ENCODE results near the gene VAV3.

Gene VAV3

DNA sequence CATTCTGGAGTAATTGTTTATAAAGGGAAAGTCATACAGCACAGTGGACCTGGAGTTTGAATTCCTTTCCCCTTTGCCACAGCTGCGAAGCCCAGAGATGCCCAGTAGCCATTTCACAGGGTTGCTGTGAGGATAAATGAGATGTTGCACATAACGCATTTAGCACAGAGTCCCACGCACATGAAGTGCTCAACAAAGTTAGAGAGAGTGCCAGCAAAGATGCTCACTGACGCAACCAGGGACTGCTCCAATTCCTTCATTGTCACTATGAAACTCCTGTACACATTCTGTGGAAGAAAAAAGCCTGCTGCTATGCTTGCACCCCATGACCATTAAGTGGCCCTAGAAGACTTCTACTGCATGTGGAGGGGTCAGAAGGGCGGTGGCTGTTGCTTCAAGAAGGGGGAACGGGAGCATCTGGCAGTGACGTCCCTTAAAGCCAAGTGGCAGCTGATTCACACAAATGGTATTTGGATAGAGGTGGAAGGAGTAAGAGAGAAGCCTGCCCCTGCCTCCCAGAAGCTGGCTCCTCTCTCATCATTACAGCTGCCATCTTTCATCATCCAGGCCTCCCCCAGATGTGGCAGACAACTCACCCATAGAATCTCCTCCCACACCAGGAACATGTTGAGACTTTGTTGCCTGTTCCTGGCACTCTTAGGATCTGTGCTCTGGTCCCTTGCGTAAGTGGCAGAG is 26.5 kb upstream of the VAV3 start:
- no peak overlapping the region for H3K4me3 ChIP-seq (replicated peaks; ENCODE audit: low read depth, low read length)
- TF ChIP-seq, protein P1, sequence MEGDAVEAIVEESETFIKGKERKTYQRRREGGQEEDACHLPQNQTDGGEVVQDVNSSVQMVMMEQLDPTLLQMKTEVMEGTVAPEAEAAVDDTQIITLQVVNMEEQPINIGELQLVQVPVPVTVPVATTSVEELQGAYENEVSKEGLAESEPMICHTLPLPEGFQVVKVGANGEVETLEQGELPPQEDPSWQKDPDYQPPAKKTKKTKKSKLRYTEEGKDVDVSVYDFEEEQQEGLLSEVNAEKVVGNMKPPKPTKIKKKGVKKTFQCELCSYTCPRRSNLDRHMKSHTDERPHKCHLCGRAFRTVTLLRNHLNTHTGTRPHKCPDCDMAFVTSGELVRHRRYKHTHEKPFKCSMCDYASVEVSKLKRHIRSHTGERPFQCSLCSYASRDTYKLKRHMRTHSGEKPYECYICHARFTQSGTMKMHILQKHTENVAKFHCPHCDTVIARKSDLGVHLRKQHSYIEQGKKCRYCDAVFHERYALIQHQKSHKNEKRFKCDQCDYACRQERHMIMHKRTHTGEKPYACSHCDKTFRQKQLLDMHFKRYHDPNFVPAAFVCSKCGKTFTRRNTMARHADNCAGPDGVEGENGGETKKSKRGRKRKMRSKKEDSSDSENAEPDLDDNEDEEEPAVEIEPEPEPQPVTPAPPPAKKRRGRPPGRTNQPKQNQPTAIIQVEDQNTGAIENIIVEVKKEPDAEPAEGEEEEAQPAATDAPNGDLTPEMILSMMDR (IDR thresholded peaks at IDR 0.05; ENCODE audit: low read depth, low read length, missing control alignments), result no peak
- peak; percentile 43 for DNase-seq (ENCODE audit: extremely low read depth, low read depth)

DNA sequence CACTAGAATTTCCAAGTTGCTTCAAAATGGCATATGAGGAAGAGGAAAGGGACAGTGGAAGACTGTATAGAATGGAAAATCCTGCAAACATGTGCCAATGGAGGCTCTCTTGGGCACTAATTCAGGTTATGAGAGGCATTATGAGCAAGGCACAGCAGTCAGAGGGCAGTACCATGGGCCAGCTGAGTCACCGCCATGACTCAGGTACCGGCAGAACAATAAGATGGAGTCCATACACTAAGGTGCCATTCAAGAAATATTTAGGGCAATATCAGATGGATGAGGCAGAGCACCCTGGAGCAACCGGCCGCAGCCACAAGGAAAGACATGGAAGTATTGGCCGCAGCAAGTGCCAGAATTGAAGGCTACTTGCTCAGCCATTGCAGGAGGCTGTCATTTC is 25.6 kb upstream of the VAV3 start:
- no peak for DNase-seq (ENCODE audit: extremely low read depth, low read depth)
- TF ChIP-seq, protein P1 (IDR thresholded peaks at IDR 0.05; ENCODE audit: low read depth, low read length, missing control alignments), result no peak
- H3K4me3 ChIP-seq (replicated peaks; ENCODE audit: low read depth, low read length), result no peak overlapping the region

DNA sequence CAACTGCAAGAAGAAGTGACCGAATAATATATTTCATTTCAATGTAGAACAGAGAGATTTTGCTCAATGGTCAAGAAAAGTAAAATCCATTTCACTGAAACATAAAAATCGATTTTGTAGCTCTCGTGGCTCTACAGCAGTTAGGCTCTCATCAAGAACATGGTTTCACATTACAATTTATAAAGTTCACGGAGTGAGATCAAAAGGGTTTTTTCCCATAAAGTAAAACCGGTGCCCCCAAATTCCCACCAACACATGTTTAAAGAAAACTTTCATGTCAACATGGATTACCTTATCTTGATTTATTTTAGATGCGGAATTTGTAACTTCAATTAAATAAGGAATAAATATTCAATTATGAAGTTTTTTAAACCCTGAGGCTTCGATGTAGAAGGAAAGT is 16.3 kb upstream of the VAV3 start:
- TF ChIP-seq, protein P1 (IDR thresholded peaks at IDR 0.05; ENCODE audit: low read depth, low read length, missing control alignments), result no peak
- H3K4me3 ChIP-seq (replicated peaks; ENCODE audit: low read depth, low read length), result no peak overlapping the region
- no peak for DNase-seq (ENCODE audit: extremely low read depth, low read depth)

DNA sequence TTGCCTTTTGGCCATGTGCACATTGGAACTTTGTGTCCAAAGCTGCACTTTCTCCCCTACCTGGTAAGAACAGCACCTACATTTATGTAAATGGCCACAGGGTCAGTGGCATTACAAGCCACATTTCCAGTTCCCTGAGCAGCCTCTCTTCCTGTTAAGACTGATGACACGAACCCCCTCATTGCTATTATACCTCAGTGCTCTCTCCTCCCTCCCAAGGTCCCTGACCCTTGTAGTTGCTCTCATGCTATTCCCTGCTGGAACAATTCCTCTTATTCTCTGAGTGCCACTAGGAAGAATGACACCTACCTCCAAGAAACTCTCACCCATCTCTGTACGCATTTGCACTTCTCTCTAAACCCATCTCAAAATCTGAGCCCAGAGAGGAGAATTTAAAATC is 14.9 kb upstream of the VAV3 start:
- TF ChIP-seq, protein P1 (IDR thresholded peaks at IDR 0.05; ENCODE audit: low read depth, low read length, missing control alignments), result no peak
- DNase-seq (ENCODE audit: extremely low read depth, low read depth), result no peak
- no peak overlapping the region for H3K4me3 ChIP-seq (replicated peaks; ENCODE audit: low read depth, low read length)

DNA sequence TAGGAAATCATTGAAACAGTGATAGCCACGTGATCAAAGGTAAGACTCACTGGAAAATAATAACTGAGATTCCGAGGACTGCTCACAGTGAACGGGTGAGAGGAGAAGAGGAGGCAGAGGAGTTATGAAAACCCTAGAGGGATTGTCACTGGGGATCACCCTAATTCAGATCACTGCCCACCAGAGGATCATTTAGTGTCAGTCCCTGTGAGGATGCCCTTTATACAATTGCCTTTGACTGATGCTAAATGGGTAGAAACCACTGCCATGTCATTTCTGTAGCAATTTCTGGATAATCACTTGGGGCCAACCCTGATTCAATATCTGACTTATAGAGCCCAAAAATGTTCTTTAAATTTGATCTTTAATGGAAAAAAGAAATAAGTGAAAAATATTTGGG is 14.1 kb upstream of the VAV3 start:
- TF ChIP-seq, protein P1 (IDR thresholded peaks at IDR 0.05; ENCODE audit: low read depth, low read length, missing control alignments), result no peak
- H3K4me3 ChIP-seq (replicated peaks; ENCODE audit: low read depth, low read length), result no peak overlapping the region
- no peak for DNase-seq (ENCODE audit: extremely low read depth, low read depth)

DNA sequence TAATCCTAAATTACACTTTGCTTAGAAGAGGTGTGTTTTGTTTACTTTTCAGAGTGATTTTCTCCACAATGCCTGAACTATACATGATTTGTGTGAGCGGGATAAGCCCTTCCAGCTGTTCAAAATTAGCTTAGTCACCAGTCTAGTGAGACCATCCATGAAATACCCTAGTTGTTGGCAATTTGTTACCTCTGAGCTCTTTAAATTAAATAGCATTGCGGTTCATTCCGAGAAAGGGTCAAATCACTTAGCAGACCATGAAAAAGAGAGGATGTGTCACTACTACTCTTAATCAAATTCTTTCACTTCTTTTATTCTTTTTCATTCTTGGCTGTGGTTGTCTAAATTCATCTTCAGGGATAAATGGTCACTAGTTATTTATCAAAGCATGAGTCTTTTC is 11.9 kb upstream of the VAV3 start:
- TF ChIP-seq, protein P1 (IDR thresholded peaks at IDR 0.05; ENCODE audit: low read depth, low read length, missing control alignments), result no peak
- no peak for DNase-seq (ENCODE audit: extremely low read depth, low read depth)
- H3K4me3 ChIP-seq (replicated peaks; ENCODE audit: low read depth, low read length), result no peak overlapping the region

DNA sequence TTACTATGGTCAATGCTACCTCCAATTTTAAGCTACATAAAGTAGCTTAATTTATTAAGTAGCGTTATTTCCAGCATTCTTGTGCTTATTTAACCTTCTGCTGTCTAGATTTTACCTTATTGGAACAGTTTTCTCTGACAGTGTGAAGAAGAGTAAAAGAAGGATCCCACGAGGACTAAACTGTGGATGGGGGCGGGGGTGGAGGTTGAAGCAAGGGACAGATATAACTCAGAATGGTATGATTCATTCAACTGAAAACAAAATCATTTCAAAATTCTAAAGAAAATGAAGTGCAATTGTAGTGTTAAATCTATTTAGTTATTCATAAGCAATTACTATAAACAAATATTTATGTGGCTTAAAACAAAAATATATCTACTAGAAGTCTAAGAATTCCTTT is 11.5 kb upstream of the VAV3 start:
- no peak overlapping the region for H3K4me3 ChIP-seq (replicated peaks; ENCODE audit: low read depth, low read length)
- no peak for DNase-seq (ENCODE audit: extremely low read depth, low read depth)
- TF ChIP-seq, protein P1 (IDR thresholded peaks at IDR 0.05; ENCODE audit: low read depth, low read length, missing control alignments), result no peak

All from HFF-Myc (cell line).